Muscle layer of duodenum (tissue), 2 donors: Measurements from ENCODE around the gene PEAK1.
"Not testable (repeated sequence)": the region's sequence is repeated elsewhere in the genome, so short reads cannot be mapped to it uniquely, and the experiment has no call there.

Experiments used
- H3K27ac ChIP-seq: one replicate; pipeline ENCODE4 v1.7.0; 2013; ENCODE audit warnings: mild to moderate bottlenecking, low read length
- H3K27me3 ChIP-seq: one replicate; pipeline ENCODE4 v1.7.0; 2013; ENCODE audit warnings: low read depth, mild to moderate bottlenecking, control low read depth, low read length
- H3K36me3 ChIP-seq, 2 donors: one replicate each; pipeline ENCODE4 v1.7.0; 2013; ENCODE audit warnings: low read length in 2 of 2, control low read depth in 1 of 2, mild to moderate bottlenecking in 1 of 2; ENCODE audit not compliant: insufficient read depth in 2 of 2, control insufficient read depth in 1 of 2
- H3K4me1 ChIP-seq, 2 donors: one replicate each; pipeline ENCODE4 v1.7.0; 2013; ENCODE audit warnings: low read length in 2 of 2, mild to moderate bottlenecking in 2 of 2, control low read depth in 1 of 2, moderate library complexity in 1 of 2; ENCODE audit not compliant: insufficient read depth in 2 of 2, control insufficient read depth in 1 of 2
- H3K4me3 ChIP-seq, 2 donors: one replicate each; pipeline ENCODE4 v1.7.0; 2013; ENCODE audit warnings: low read length in 2 of 2, low read depth in 1 of 2, mild to moderate bottlenecking in 1 of 2
- H3K9me3 ChIP-seq, 2 donors: one replicate each; pipeline ENCODE4 v1.7.0; 2013; ENCODE audit warnings: low read length in 2 of 2, control low read depth in 1 of 2, mild to moderate bottlenecking in 1 of 2; ENCODE audit not compliant: control insufficient read depth in 1 of 2
- donor health status: healthy.

PEAK1 gene

GRCh38 chr15:77185242-77185785 lies 234.6 kb downstream of the PEAK1 start:
- Histone ChIP-seq H3K27ac (no peak overlapping the region), H3K9me3 (no peaks in the 10 kb centered on the region)

GRCh38 chr15:77184352-77184751 lies 235.6 kb downstream of the PEAK1 start:
- not testable (repeated sequence) for H3K9me3 ChIP-seq, H3K4me3 ChIP-seq, H3K27me3 ChIP-seq, H3K4me1 ChIP-seq, H3K27ac ChIP-seq
- peaks cover 0 to 19% of the 10 kb centered on the region in 2 donors for H3K36me3 ChIP-seq

More at GRCh38 chr15:77185242-77185785, 234.6 kb downstream of the PEAK1 start:
- Histone ChIP-seq H3K27me3 (no peaks in the 10 kb centered on the region), H3K36me3 (peaks cover 0 to 15% of the 10 kb centered on the region in 2 donors), H3K4me3 (no peak overlapping the region), H3K4me1 (no peaks in the 10 kb centered on the region)

DNA sequence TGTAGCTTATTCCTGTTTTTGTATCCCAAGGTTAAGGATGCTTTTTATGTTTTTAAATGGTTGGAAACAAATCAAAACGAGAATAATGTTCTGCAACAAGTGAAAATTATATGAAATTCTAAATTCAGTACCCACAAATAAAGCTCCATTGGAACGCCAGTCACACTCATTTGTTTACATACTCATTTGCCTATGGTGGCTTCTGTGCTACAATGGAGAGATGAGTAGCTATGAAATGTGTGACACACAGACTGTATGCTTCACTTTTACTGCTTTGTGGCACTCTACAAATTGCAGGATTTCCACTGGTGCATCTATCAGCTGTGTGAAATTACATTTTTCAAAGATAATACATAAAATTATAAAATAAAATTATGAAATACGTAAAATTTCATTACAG lies 236.8 kb downstream of the PEAK1 start:
- H3K27me3 ChIP-seq = no peaks in the 10 kb centered on the region
- H3K27ac ChIP-seq = no peak overlapping the region
- H3K9me3 ChIP-seq = no peaks in the 10 kb centered on the region
- no peak overlapping the region for H3K4me3 ChIP-seq
- H3K4me1 ChIP-seq = no peaks in the 10 kb centered on the region
- H3K36me3 ChIP-seq = peaks cover 8 to 23% of the 10 kb centered on the region in 2 donors

DNA sequence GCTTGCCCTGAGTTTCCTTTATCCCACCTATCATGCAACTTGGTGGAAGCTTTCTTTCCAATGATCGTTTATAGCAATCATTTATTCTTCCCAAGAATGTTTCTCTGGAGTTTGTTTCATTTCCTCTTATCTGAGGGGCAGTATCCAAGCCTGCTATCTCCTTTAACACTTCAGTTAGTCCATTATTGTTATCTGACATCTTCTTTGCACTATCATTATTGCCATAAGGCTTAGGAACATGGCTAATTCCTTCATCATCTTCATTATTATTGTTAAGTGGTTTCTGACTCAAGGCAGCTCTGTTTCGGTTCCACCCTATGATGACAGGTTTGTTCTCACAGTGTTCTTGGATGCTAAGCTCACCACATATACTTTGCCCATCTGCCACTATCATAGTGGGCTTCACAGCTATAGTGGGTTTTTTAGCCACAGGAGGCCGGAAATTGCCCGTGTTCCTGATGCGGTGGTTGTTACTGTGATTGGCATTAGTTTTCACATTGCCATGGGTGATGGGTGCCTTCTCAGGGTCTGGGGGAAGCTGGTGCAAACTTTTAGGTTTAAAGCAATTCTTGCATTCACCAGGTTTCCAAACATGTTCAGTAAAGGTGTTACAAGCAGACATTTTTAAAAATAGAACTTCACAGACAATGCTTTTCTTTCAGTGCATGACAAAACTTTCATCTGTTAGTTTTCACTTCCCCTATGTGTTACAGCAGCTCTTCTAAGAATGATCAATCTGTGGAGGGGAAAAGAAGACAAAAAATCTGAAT lies 238.4 kb downstream of the PEAK1 start:
- no peaks in the 10 kb centered on the region for H3K4me1 ChIP-seq
- H3K27ac ChIP-seq = no peak overlapping the region
- H3K9me3 ChIP-seq = no peaks in the 10 kb centered on the region
- H3K27me3 ChIP-seq = no peaks in the 10 kb centered on the region
- peaks cover 8 to 23% of the 10 kb centered on the region in 2 donors for H3K36me3 ChIP-seq
- no peak overlapping the region for H3K4me3 ChIP-seq

DNA sequence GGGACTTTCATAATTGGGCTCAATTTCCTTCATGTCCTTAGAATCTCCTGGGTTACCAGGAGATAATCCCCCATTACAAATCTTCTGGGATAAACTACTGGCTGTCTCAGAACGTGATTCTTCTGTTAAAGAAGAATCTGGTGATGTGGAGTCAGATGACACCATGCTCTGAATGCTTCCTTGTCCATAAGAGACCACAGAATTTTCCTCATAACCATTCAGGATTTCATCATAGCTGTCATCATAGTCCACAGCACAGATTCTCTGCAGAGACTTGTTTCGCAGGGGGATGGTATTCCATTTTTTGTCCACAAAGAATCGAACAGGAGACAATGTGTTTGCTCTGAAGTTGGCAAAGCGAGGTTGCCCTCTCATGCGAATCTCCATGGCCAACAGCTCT lies 239.1 kb downstream of the PEAK1 start:
- H3K27me3 ChIP-seq = no peaks in the 10 kb centered on the region
- no peak overlapping the region for H3K27ac ChIP-seq
- peaks cover 8 to 23% of the 10 kb centered on the region in 2 donors for H3K36me3 ChIP-seq
- no peaks in the 10 kb centered on the region for H3K9me3 ChIP-seq
- no peaks in the 10 kb centered on the region for H3K4me1 ChIP-seq
- no peak overlapping the region for H3K4me3 ChIP-seq

- H3K27ac ChIP-seq = no peak overlapping the region
- H3K4me3 ChIP-seq = no peak overlapping the region
- peaks cover 8 to 23% of the 10 kb centered on the region in 2 donors for H3K36me3 ChIP-seq
- no peaks in the 10 kb centered on the region for H3K4me1 ChIP-seq
- H3K27me3 ChIP-seq = no peaks in the 10 kb centered on the region
- no peaks in the 10 kb centered on the region for H3K9me3 ChIP-seq
Measured at GRCh38 chr15:77180270-77180669, 239.6 kb downstream of the PEAK1 start.

DNA sequence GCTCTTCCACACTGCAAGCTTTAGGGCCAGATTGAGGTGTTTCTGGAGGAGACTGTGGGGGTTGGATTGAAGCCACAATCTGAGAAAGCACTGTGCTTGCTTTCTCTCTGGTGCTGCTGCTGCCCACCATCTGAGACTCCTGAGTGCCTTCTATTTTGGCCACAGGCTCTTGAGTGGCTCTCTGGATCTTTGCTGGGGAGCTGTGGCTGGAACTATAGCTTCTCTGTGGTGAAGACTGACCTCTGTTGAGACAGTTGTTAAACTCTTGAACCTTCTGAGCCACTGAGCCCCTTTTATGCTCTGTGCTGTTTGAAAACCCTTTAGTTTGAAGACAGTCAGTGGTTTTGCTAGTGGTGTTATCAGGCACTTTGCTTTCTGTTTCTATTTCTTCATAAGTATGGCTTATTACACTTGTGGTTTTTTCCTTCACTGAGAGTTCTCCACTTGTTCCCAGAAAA lies 240.3 kb downstream of the PEAK1 start:
- Histone ChIP-seq H3K27ac (no peak overlapping the region), H3K36me3 (peaks cover 8 to 23% of the 10 kb centered on the region in 2 donors), H3K27me3 (no peaks in the 10 kb centered on the region), H3K4me3 (no peak overlapping the region), H3K9me3 (no peaks in the 10 kb centered on the region), H3K4me1 (no peaks in the 10 kb centered on the region)

DNA sequence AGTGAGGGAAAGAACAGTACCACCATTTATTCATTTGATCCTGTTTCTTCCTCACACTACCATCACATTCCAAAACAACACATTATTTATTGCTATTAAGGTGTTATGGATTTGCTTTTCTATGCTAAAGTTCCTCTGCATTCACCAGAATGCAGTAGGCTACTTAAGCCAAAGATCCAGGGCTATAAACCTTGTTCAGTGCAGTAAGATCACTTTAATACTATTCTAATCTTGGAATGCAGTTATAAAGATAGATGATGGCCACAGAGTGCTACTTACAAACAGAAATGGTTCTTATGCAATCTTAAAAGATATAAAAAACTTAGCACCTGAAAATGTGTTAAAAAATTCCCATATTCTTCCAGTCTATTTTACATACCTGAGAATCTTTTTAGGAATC lies 241.5 kb downstream of the PEAK1 start:
- H3K27ac ChIP-seq = no peak overlapping the region
- H3K27me3 ChIP-seq = no peaks in the 10 kb centered on the region
- H3K36me3 ChIP-seq = peaks cover 8 to 23% of the 10 kb centered on the region in 2 donors
- H3K4me3 ChIP-seq = no peak overlapping the region
- no peaks in the 10 kb centered on the region for H3K9me3 ChIP-seq
- H3K4me1 ChIP-seq = no peaks in the 10 kb centered on the region

- not testable (repeated sequence) for H3K27me3 ChIP-seq, H3K9me3 ChIP-seq, H3K4me3 ChIP-seq, H3K27ac ChIP-seq, H3K4me1 ChIP-seq
- H3K36me3 ChIP-seq = peaks cover 8 to 17% of the 10 kb centered on the region in 2 donors
Measured at GRCh38 chr15:77176148-77176547, 243.8 kb downstream of the PEAK1 start.

DNA sequence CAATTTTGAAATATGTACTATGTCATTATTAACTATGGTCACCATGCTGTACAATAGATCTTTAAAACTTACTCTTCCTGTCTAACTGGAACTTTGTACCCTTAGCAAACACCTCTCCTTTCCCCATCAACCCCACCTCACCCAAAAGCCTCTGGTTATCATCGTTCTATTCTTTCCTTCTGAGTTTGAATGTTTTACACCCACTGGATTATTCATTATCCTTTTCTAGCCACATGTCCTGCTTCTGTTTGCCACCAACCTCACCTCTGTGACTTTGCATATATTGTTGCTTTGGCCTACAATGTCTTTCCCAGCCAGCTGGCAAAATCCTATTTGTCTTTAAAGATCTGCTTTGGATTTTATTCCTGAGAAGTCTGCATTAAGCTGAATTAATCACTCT lies 246.4 kb downstream of the PEAK1 start:
- Histone ChIP-seq H3K27me3 (no peaks in the 10 kb centered on the region), H3K4me1 (no peaks in the 10 kb centered on the region), H3K36me3 (peaks cover 0 to 3% of the 10 kb centered on the region in 2 donors), H3K4me3 (no peak overlapping the region), H3K9me3 (no peaks in the 10 kb centered on the region), H3K27ac (no peak overlapping the region)

DNA sequence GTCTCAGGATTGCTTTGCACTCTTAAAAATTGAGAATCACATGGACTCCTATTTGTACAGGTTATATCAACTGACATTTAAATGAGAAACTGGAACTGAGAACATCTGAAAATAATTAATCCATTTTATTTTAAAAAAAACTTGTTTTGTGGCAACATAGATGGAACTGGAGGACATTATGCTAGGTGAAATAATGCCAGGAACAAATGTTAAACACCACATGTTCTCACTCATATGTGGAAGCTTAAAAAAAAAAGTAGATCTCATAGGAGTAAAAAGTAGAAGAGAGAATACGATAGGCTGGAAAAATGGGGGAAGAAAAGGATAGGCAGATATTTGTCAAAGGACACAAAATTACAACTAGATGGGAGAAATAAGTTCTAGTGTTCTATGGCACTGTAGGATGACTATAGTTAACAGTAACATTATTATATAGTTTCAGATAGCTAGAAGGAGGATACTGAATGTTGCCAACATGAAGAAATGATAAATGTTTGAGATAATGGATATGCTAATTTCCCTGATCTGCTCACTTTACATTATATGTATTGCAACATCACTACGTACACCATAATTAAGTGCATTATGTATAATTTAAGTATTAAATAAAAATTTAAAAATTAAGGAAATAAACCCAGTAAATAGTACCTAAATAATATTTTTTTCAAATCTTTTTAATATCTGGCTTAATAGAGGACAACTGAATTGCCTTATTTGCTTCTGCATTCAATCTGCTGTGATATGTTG lies 248.5 kb downstream of the PEAK1 start:
- Histone ChIP-seq H3K27me3 (no peaks in the 10 kb centered on the region), H3K4me1 (no peaks in the 10 kb centered on the region), H3K9me3 (no peaks in the 10 kb centered on the region), H3K4me3 (no peak overlapping the region), H3K27ac (no peak overlapping the region), H3K36me3 (no peaks in the 10 kb centered on the region)
